ENCODE results near the gene YJU2. TPM values are rescaled to one million over a fixed set of nuclear protein-coding genes. Genes with fewer than 3 reads are reported as not detected.

The YJU2 gene
- total and polyA plus RNA-seq, 2 of the 13 experiments (the other 11 are each of a cell fraction or from before 2014, with no cell fraction given) = 9.3 to 17.9 TPM

DNA sequence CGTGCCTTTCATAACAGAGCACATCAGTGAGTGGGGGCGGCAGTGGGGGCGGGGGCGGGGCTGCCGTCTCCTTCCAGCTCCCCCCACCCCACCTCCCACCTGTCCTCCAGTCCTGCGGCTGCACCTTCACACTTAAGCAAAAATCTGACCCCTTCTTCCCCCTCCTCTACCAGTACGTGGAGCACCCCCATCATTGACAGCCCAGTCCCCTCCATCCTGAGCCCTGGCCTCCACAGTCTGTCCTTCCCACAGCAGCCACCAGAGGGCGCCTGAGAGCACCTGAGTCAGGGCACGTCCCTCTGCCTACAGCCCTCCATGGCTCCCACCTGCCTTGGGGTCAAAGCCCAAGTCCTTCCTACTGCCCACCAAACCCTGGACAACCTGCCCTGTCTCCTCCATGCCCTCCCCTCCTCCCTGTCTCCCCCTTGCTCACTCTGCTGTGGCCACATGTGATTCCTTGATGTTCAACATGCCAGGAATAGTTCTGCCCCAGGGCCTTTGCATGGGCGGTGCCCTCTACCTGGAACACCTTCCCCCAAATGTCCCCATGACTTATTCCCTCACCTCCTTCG lies 13.5 kb upstream of the YJU2 start (continued):
- peak; percentile 48; the same call in 1 of the 2 replicates for TF ChIP-seq ZNF121 (CRISPR knock-in tag; IDR thresholded peaks at IDR 0.05)
- TF ChIP-seq, protein P1, sequence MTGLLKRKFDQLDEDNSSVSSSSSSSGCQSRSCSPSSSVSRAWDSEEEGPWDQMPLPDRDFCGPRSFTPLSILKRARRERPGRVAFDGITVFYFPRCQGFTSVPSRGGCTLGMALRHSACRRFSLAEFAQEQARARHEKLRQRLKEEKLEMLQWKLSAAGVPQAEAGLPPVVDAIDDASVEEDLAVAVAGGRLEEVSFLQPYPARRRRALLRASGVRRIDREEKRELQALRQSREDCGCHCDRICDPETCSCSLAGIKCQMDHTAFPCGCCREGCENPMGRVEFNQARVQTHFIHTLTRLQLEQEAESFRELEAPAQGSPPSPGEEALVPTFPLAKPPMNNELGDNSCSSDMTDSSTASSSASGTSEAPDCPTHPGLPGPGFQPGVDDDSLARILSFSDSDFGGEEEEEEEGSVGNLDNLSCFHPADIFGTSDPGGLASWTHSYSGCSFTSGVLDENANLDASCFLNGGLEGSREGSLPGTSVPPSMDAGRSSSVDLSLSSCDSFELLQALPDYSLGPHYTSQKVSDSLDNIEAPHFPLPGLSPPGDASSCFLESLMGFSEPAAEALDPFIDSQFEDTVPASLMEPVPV (CRISPR knock-in tag; IDR thresholded peaks at IDR 0.05) = no peak
- peak; percentile 74 for TF ChIP-seq HDAC1 (CRISPR knock-in tag; IDR thresholded peaks at IDR 0.05)
- TF ChIP-seq, protein P2, sequence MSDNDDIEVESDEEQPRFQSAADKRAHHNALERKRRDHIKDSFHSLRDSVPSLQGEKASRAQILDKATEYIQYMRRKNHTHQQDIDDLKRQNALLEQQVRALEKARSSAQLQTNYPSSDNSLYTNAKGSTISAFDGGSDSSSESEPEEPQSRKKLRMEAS (IDR thresholded peaks at IDR 0.05) = peak; percentile 70
- no peak for TF ChIP-seq ZNF260 (CRISPR knock-in tag; IDR thresholded peaks at IDR 0.05; ENCODE audit: borderline replicate concordance, low read depth)
- no peak for TF ChIP-seq AGO2 (optimal IDR thresholded peaks at IDR 0.05; ENCODE audit: low read depth, low read length)
- no peak for TF ChIP-seq TRIM24 (CRISPR knock-in tag; IDR thresholded peaks at IDR 0.05)
- TF ChIP-seq, protein P3, sequence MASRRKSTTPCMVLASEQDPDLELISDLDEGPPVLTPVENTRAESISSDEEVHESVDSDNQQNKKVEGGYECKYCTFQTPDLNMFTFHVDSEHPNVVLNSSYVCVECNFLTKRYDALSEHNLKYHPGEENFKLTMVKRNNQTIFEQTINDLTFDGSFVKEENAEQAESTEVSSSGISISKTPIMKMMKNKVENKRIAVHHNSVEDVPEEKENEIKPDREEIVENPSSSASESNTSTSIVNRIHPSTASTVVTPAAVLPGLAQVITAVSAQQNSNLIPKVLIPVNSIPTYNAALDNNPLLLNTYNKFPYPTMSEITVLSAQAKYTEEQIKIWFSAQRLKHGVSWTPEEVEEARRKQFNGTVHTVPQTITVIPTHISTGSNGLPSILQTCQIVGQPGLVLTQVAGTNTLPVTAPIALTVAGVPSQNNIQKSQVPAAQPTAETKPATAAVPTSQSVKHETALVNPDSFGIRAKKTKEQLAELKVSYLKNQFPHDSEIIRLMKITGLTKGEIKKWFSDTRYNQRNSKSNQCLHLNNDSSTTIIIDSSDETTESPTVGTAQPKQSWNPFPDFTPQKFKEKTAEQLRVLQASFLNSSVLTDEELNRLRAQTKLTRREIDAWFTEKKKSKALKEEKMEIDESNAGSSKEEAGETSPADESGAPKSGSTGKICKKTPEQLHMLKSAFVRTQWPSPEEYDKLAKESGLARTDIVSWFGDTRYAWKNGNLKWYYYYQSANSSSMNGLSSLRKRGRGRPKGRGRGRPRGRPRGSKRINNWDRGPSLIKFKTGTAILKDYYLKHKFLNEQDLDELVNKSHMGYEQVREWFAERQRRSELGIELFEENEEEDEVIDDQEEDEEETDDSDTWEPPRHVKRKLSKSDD (CRISPR knock-in tag; IDR thresholded peaks at IDR 0.05; ENCODE audit: low read depth) = no peak
- TF ChIP-seq, protein P4, sequence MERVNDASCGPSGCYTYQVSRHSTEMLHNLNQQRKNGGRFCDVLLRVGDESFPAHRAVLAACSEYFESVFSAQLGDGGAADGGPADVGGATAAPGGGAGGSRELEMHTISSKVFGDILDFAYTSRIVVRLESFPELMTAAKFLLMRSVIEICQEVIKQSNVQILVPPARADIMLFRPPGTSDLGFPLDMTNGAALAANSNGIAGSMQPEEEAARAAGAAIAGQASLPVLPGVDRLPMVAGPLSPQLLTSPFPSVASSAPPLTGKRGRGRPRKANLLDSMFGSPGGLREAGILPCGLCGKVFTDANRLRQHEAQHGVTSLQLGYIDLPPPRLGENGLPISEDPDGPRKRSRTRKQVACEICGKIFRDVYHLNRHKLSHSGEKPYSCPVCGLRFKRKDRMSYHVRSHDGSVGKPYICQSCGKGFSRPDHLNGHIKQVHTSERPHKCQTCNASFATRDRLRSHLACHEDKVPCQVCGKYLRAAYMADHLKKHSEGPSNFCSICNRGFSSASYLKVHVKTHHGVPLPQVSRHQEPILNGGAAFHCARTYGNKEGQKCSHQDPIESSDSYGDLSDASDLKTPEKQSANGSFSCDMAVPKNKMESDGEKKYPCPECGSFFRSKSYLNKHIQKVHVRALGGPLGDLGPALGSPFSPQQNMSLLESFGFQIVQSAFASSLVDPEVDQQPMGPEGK (CRISPR knock-in tag; IDR thresholded peaks at IDR 0.05) = 0 out of 2 replicates have a peak, but pooled peaks have one; percentile 12
- TF ChIP-seq ZNF234 (CRISPR knock-in tag; conservative IDR thresholded peaks at IDR 0.05) = no peak
- TF ChIP-seq ONECUT2 (CRISPR knock-in tag; IDR thresholded peaks at IDR 0.05) = no peak
- TF ChIP-seq, protein P5, sequence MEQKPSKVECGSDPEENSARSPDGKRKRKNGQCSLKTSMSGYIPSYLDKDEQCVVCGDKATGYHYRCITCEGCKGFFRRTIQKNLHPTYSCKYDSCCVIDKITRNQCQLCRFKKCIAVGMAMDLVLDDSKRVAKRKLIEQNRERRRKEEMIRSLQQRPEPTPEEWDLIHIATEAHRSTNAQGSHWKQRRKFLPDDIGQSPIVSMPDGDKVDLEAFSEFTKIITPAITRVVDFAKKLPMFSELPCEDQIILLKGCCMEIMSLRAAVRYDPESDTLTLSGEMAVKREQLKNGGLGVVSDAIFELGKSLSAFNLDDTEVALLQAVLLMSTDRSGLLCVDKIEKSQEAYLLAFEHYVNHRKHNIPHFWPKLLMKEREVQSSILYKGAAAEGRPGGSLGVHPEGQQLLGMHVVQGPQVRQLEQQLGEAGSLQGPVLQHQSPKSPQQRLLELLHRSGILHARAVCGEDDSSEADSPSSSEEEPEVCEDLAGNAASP (CRISPR knock-in tag; IDR thresholded peaks at IDR 0.05; ENCODE audit: borderline replicate concordance) = peak; percentile 29; the same call in 1 of the 2 replicates
- TF ChIP-seq ZNF24 (IDR thresholded peaks at IDR 0.05) = peak; percentile 88
- 0 out of 2 replicates have a peak, but pooled peaks have one; percentile 16 for TF ChIP-seq GATAD2A (CRISPR knock-in tag; IDR thresholded peaks at IDR 0.05)
- TF ChIP-seq, protein P6, sequence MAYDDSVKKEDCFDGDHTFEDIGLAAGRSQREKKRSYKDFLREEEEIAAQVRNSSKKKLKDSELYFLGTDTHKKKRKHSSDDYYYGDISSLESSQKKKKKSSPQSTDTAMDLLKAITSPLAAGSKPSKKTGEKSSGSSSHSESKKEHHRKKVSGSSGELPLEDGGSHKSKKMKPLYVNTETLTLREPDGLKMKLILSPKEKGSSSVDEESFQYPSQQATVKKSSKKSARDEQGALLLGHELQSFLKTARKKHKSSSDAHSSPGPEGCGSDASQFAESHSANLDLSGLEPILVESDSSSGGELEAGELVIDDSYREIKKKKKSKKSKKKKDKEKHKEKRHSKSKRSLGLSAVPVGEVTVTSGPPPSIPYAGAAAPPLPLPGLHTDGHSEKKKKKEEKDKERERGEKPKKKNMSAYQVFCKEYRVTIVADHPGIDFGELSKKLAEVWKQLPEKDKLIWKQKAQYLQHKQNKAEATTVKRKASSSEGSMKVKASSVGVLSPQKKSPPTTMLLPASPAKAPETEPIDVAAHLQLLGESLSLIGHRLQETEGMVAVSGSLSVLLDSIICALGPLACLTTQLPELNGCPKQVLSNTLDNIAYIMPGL (CRISPR knock-in tag; IDR thresholded peaks at IDR 0.05; ENCODE audit: borderline replicate concordance in 1 of 2, low read depth in 1 of 2) = peak in 1 of 2 experiments; percentile 28; a peak in 2 of 4 replicates
- peak; percentile 61 for TF ChIP-seq HOXA7 (CRISPR knock-in tag; IDR thresholded peaks at IDR 0.05)
